NCI-H2196 treated with DMSO at 0.1 percent for 48 hours (cell line): ENCODE results near the gene FIGN.

Experiments
- DNase-seq: peaks from one replicate; lab custom pipeline; 2025; ENCODE audit not compliant: unreplicated experiment; lab: John Stamatoyannopoulos, UW

FIGN gene

DNA sequence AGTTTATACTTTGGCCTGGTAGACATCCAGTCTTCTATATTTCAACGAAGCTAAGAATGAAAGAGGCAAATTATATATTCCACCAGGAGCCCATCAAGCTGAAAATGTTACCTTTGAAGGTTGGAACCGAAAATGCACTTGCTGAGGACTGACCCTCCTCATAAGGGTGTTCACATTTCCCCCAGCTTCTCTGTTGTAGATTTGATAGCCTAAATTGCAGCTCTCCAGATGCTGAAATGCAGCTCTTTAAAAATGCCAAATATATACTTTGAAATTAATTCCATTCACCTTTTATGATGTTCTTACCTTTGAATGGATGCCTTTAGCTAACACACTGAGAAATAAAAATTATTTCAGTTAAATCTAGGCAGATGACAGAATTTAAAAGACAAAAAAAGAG lies 1.8 kb upstream of the FIGN start:
- no peak for DNase-seq

DNA sequence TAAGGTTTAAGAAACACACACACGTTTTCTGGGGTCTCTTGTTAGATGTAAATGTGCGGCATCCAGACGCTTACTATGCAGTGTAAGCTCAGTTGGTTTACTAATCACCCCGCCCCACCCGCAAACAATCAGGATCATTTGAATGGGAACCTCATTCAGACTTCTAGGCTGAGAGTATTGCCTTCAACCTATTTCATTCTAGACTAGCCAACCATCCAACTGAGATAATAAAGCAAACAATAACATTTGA lies 1.3 kb upstream of the FIGN start:
- no peak for DNase-seq

DNA sequence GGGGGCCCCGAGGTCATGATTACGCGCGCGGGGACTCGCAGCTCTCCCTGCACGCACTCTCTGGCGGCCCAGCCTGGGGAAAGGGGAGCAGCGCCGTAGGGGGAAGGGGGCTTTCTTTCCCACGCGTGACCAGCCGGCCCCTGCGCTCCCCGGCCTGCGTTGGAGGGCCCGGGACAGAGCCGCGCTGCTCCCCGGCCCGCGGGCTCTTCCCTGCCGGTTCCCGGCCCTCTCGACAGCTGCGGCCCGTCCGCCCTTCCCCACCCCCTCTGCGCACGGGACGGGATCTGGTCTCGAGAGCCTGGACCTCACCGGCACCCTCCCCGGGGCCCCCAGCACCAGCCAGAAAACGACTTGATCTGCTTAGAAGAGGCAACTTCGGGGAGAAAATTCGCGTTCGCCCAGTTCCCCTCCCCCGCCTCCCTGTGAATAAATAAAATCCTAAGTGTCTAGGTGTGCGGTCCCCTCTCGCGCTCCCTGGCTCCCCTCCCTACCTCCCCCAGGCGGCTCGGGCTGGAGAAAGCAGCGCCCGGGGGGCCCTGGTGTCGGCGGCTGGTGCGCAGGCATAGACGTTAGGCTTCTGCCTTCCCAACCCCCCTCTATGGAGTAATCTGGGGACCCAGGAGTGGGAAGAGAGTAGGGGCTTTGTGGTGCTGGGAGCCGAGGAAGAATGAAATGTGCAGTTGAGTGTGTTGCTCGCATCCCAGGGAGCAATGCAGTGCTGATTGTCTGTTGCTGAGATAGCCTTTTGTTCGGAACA lies 803 bp upstream of the FIGN start:
- DNase-seq, result no peak

DNA sequence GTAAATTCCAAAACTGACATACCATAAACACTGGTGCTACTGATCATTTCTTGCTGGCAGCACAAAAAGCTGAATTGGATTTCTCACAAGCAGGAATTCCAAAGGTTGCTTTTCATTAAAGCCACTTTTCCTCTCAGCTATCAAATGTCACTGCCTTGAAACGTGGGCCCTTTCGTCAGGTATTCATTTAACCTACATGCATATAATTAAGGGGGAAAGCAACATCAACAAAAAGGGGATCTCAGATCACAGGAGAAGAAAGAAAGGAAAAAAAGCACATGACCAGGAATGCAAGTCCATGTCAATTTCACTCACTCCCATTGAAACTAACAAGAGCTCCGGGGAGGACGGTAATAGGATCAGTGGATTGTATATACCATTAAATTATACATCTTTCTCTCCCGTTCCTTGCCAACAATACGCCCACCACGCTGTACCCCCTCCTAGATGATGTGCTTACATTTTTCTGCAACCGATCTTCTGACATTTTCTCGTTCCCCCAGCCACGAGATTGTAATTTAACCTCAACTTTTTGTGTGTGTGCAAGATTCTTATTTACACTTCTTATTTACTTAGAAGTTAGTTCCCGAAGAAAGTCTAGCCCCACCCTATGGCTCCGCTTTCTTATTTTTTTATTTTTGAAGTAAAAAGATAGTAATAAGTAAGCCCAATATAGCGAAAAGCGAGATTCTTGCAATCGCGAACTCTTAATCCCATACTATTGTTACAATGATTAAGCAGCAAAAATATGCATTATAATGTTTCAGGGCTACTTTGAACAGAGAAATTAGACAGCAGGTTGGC lies 725 bp downstream of the FIGN start:
- no peak for DNase-seq

DNA sequence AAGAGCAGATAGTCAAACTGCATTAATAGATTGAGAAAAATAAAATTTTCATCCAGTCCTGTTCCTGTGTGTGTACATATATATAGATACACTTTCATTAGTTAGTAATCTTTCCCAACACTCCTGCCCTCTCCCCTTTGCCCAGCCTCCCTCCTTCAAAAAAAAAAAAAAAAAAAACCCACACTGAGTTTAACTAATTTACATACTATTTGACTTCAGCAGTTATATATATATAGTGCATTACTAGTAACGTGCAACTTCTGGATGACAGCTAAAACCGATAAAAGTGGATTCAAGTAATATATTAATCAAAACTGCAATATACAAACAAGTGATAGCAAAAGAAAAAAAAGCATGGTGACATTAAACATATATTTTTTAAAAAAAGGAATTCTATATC lies 1.4 kb downstream of the FIGN start:
- DNase-seq, result no peak

DNA sequence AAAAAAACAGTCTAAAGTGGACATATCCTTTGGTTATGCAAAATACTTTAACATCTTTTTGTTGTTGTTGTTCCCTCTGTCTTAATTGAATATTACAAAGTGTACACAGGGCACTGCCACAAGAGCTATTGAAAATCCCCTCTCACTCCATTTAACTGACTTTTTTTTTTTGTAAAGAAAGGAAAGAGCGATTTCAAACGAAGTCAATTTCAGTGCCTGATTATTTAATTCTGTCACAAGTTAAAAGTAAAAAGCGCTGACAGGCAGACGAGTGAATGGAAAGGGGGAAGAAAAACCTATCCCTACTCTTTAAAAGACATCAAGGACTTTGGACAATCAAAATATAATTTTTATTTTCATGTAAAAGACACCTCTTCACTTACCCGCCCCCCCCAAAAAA lies 1.9 kb downstream of the FIGN start:
- DNase-seq, result no peak

DNA sequence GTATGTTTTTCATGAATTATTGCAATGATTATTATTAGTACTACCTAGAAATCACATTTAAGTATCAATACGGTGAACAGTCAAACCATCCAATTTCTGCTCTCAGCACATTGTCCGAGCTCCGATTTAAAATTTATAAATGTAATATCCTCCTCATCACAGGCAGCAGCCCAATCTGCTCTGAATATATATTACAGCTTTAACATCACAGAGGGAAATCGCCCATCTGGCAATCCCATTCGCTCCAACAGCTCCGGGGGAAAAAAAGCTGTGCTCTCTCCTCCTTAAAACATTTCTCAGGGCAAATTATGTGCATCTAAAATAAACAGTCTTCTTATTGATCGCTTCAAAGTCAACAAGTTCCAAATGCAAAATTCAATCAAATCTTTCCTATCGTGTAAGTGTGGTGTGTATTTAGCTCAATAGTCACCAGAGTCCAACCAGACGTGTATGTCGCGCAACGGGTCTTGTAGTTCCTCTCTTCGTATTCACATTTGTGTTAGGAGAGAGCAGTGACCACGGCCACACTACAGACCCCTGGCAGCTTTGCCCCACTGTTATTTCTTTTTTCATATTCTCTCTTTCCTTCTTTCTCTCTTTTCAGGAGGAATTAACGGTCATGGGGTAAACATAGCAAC lies 2.4 kb downstream of the FIGN start:
- no peak for DNase-seq

DNA sequence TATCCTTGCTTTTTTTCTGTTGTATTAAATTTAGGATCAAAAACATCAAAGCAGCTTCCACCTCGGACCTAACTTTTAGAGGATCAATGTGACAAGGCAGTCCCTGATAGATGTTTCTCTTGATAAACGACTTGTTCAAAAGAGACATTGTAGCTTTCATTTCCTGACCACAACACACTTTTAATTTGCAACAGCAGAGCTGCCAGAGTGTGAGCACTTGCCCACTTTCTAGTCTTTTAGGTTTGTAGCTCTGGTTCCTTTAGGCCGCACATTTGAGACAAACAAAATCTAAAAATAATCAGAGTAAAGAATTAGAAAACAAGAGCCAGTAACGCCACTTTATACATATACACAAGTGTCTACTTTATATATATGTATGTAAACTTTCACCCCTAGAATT lies 3.1 kb downstream of the FIGN start:
- no peak for DNase-seq

DNA sequence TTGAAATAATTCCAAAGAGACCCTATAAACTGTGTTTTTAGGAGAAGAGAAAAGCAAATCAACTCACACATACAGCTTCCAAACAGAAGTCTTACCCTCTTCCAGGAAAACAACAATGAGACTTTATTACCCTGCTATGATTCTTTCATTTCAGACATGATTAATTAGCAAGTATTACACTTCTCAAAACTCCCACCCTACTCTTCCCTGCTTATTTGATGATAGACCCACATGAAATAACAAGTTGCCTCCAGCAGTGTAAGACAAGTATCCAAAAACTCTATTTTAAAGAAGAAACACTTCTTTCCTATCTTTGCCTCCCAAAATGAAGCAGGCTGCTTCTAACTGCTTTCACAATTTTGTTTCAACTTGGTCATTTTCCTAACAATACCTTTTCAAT lies 4.1 kb downstream of the FIGN start:
- no peak for DNase-seq

DNA sequence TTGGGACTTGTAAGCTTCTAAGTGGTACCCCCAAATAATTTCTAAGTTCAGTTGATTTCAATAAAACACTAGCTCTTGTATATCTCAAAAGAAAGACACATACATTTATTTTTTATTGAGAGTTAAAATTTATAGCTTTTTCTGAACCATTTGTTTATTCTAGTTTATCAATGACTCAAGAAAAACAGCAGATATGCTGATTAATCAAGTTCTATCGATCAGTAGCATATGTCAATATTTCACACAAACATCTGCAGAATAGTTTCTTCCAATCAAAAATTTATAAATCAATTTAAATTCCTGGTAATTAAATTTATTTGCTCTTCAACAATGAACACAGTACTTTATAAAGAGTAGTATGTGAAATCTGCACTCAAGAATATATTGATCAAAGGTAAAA lies 5.3 kb downstream of the FIGN start:
- DNase-seq, result no peak

DNA sequence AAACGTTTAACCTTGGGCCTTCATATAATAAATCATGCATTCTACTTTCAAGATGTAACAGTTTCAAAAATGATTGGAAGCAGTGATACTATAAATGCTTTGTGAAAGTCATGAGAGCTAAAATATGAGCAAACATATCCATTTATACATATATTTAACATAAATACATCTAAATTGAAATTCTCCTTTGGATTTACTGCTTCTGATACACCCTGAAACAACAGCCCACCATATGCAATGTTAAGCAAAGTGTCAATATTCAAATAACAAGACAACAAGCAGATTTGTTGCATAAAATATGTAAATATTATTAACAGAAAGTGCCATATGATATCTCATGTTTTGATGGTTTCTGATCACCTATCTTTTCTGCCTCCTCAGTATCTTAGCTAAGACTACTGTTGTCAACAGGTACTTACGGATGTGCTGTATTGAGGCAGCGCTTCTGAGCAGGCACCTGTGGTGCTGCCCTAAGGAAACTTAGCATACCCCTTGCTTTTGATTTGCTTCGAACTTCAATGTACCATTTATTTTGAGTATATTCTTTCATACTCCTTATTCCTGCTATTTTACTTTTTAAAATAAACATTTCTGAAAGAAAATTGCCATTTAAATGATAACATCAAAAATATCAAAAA lies 6.1 kb downstream of the FIGN start:
- no peak for DNase-seq

DNA sequence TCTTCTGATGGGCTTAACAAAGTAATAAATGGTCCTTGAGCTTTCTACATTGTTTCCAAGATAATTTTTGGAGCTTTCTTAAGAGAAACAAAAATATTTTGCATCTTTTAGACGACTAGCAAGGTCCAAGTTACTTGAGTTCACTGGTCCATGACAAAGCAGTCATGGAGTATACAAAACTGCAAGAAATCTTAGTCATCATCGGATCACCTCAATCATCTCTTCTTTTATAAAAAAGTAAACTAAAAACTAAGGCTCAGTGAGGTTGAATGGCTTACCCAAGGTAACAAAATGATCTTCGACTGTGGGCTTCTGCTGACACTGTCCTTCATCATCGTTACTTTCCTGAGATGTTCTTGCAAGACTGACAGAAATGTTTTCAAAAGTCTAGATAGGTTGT lies 11.9 kb downstream of the FIGN start:
- DNase-seq, result no peak

DNA sequence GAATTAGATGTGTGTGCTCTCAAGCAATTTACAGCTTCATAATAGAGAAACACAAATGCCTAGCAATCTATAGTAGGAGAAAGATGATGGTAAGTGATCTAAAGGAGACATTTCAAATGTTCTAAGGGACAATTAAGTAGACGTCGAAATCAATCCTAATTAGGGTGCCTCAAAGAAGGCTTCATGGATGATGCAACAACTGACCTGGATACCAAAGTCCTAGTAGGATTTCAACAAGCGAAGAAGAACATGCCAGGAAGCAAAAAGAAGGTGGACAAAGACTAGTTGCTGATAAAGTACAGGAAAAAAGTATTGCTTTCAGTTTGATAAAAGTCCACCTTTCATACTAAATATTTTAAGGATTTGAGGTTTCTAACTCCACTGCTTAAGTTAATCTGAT lies 12.5 kb downstream of the FIGN start:
- no peak for DNase-seq

DNA sequence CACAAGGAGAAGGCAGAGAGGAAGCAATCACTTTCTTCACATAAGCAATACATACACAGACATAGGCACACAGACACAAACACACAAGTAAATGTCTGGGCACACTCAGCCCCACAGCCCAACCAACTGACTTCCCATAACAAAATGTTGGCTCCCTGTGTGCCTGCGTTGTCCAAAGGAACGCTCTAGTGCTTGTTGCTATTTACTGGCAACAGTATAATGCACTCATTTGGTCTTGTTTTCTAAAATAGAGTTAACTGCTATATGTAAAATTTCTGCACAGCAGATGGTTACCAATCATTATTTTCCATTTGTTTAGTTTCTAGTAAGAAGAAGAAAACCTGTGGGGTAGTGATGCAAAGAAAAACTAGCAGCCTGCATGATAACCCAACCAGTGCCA lies 16.5 kb downstream of the FIGN start:
- DNase-seq, result no peak

DNA sequence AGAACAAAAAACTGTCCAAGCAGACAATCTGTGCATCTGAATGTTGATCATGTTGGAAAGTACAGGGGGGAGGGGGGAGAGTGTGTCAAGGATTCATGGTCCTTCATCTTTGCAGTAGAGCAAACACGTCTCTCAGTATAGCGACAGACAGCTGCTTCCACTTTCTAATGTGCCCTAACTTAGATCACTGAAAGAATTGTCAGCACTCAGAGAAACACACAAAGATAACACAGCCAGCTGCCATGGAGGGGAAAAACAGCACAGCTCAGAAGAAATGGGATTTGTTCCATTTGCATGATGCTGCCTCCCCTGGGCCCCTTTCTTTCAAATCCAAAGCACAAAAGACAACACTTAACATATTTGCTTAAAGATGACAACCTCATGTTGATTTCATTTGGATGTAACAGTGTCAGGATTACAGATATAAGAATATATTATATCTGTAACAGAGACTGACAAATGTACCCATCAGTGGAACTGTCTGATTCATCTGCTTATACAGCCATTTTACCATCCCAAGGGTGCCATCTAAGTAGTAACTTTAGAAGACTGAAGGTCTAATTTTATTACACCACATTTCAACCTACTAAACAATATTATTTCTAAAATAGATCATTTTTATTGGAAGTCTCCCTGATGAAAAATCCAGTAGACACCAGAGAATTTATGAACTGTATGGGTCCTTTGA lies 17.7 kb downstream of the FIGN start:
- DNase-seq, result no peak

DNA sequence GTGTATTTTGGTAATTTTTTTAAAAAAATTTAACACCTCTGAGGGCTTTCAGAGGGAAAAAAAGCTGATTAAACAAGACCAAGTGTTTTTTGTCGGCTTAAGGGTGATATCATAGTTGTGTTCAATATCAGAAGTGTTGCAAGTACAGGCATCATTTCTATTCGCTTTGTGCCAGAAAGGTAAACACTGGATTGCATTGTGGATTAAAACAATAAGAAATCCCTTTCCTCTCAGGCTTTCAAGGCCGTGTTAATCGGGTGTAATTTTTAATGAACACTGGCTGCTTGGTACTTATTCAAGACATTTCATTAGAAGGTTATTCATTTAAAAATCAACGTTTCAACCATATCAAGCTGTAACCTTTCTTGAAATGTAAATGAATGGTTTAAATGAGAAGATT lies 18.3 kb downstream of the FIGN start:
- no peak for DNase-seq

DNA sequence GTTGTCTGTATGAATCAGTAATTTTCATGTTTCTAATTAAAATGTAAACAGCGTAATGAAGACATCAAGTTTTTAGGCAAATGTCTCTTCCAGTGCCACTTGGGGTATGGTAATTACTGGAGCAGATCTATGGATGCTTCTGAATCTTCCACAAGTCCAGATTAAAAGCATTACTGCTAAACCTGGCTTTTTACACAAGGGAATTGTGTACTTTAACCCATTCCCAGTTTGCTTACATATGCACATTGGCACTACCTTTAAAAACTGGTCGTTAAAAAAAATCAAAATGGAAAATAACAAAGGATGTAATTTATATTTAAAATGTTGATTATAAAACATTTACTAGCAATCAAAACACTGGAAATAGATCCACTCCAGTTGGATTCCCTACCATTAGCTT lies 19.7 kb downstream of the FIGN start:
- no peak for DNase-seq

DNA sequence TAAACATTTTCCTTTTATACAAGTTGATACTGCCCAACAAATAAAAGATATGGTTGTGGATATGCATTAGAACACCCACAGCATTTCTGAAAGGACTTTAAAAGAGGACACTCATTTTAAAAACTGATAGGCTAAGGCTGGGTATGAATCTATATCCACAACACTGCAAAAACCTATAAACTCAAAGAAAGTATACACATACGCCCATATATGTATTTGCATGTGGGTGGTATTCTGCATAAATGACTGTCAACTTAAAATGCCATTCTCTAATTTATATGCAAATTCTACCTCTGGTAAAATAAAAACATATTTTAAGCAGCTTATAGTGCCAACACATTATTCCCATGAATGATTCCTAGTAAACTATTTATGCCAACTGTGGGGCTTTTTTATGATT lies 20.1 kb downstream of the FIGN start:
- no peak for DNase-seq

DNA sequence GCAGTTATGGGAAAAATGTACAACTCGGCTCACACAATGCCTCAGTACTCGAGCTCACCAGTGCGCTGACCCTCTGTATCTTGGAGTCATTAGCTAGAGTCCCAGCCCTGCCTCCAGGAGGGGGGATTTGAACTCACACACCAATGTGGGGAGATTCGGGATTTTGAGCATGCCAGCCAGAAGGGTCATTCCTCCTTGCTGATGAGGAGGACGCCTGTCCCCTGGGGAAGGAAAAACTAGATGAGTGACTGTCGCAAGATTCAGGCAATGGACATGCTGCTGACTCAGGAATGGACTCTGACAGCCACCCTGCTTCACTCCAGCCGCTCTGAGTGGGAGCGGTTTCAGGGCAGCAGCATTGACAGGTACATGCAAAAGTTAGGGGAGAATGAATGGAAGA lies 20.6 kb downstream of the FIGN start:
- DNase-seq, result no peak

DNA sequence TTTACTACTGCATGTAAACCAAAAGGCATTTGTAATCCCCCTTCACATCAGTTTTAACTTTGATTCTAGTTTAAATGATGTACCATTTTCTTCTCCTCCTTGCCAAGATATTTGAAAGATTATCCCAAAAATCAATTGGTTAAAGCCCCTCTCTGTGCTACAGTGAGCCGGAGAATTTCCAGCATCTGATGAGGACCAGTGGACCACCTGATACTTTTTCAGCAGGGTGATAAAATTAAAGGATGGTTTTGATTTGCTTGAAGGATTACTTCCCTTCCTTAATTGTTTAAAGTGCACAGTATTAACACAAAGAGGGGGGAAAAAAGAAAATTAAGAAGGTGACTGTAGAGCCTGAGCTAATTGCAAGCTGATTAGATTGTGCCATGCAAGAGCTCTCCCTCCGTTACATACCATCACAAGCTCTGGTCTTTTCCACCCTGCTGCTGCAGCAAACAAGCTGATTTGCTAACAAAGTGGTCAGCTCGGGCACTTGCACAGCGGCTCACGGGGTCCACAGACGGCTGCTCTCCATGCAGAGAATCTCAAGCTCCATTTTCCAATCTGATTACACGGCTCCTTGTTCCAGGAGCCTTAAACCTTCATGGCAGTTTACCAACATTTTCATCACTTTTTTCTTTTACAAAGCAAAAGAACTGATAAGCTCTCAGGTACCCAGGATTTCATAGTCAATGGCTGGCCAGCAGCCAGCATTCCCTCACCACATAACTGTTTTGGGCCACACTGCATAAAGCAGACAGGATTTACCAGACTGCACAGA lies 22.1 kb downstream of the FIGN start:
- no peak for DNase-seq

DNA sequence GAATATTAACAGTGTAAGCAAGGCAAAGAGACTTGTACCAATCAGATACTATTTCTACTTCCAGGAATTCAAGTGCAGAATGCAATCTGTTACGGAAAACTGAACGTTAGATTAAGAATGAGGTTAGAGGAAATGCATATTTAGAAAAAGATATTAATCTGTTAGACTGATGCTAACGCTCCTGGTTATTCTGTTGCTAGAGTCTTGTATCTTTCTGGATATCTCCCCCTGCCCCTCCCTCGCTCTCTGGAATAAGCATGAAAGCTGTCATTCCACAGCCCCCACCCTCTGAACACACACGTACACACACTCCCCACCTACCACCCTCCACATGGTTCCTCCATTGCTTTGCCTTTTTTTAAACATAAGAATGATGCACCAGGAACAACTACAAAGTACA lies 24.1 kb downstream of the FIGN start:
- DNase-seq, result no peak
